ENCODE data around the gene PLOD1.
A peak's percentile ranks its signal among the peaks of the same experiment; 100 is the strongest.

The PLOD1 gene

GRCh38 chr1:11943619-11944018 lies 9.1 kb downstream of the PLOD1 start:
- Histone ChIP-seq H3K4me1 (ENCODE audit: control insufficient read depth in 1 of 2, insufficient read depth in 1 of 2, low read depth in 1 of 2, low read length in 1 of 2) (no peaks in the 10 kb centered on the region), H3K36me3 (peaks cover 45% of the 10 kb centered on the region), H3K27ac (no peak overlapping the region), H3K4me3 (ENCODE audit: low read depth in 1 of 2, low read length in 1 of 2) (no peak overlapping the region), H3K9me3 (no peaks in the 10 kb centered on the region), H3K27me3 (no peaks in the 10 kb centered on the region)
- TF ChIP-seq CTCF (IDR thresholded peaks at IDR 0.05), result no peak

DNA sequence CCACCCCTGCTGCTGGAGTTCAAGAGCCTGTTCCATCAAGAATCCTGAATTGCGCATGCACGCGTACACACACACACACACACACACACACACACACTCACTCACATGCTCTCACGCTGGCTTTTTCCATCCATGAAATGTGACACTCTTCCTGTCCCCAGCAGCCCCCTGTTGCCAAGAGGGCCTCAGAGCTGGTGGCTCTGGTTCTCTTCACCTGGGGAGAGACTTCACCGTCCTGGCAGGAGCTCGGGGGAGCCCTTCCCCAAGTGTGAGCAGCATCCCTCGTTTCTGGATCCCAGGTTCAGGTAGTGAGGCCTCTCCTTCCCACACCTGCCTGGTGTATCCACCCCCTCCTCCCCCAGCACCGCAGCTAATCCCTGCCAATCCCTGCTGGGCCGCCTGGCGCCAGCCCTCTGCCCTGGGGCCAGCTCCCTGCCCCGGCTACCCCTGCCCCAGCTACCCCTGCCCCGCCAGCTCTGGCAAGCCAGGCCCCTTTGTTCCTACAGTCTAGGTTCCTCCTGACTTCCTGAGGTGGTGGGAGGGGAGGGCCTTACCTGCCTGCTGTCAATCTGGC lies 9.9 kb downstream of the PLOD1 start:
- no peak overlapping the region for H3K4me3 ChIP-seq (ENCODE audit: low read depth in 1 of 2, low read length in 1 of 2)
- peaks cover 51% of the 10 kb centered on the region for H3K36me3 ChIP-seq
- H3K9me3 ChIP-seq, result no peaks in the 10 kb centered on the region
- H3K27ac ChIP-seq, result no peak overlapping the region
- no peak for TF ChIP-seq CTCF (IDR thresholded peaks at IDR 0.05)
- H3K27me3 ChIP-seq, result no peaks in the 10 kb centered on the region
- H3K4me1 ChIP-seq (ENCODE audit: control insufficient read depth in 1 of 2, insufficient read depth in 1 of 2, low read depth in 1 of 2, low read length in 1 of 2), result no peaks in the 10 kb centered on the region

DNA sequence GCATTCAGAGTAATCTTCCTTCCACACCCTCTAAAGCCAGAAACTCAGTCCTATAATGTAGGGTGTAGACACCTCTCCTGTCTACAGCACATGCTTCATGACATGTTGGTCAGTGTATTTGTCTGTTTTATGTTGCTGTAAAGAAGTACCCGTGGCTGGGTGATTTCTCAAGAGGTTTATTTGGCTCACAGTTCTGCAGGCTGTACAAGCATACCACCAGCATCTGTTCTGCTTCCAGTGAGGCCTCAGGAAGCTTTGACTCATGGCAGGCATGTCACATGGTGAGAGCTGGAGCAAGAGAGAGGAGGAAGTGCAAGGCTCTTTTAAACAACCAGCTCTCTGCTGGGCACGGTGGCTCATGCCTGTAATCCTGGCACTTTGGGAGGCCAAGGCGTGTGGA lies 12.1 kb downstream of the PLOD1 start:
- no peak for TF ChIP-seq CTCF (IDR thresholded peaks at IDR 0.05)

GRCh38 chr1:11948822-11949458 lies 14.4 kb downstream of the PLOD1 start:
- H3K4me3 ChIP-seq (ENCODE audit: low read depth in 1 of 2, low read length in 1 of 2), result no peak overlapping the region
- peaks cover 5 to 9% of the 10 kb centered on the region in 2 experiments for H3K4me1 ChIP-seq (ENCODE audit: control insufficient read depth in 1 of 2, insufficient read depth in 1 of 2, low read depth in 1 of 2, low read length in 1 of 2)
- H3K27ac ChIP-seq, result no peak overlapping the region
- no peak for TF ChIP-seq CTCF (IDR thresholded peaks at IDR 0.05)
- no peaks in the 10 kb centered on the region for H3K27me3 ChIP-seq
- peaks cover 66% of the 10 kb centered on the region for H3K36me3 ChIP-seq
- H3K9me3 ChIP-seq, result no peaks in the 10 kb centered on the region

More for the DNA sequence above, 12.1 kb downstream of the PLOD1 start:
- Histone ChIP-seq H3K4me1 (ENCODE audit: control insufficient read depth in 1 of 2, insufficient read depth in 1 of 2, low read depth in 1 of 2, low read length in 1 of 2) (no peaks in the 10 kb centered on the region), H3K27me3 (no peaks in the 10 kb centered on the region), H3K36me3 (peaks cover 61% of the 10 kb centered on the region), H3K9me3 (no peaks in the 10 kb centered on the region), H3K4me3 (ENCODE audit: low read depth in 1 of 2, low read length in 1 of 2) (no peak overlapping the region), H3K27ac (peak overlapping the region; percentile 41)

DNA sequence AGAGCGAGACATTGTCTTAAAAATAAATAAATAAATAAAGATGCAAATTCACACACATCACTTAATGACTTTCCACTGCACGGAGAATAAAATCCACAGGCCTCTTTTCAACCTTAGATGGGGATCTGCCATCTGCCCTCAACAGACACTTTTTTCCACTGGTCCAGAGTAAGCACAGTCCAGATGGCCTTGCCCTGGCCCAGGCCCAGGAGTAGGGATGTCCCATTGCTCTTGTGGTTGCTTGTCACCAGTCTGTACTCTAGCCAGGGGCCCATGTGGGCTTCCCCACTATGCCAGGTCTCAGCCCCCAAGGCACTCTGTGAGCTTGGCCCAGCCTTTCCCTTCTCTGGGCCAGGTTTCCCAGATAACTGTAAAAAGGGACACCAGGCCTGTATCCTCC lies 17.4 kb downstream of the PLOD1 start:
- Histone ChIP-seq H3K4me3 (ENCODE audit: low read depth in 1 of 2, low read length in 1 of 2) (no peak overlapping the region), H3K36me3 (peaks cover 59% of the 10 kb centered on the region), H3K4me1 (ENCODE audit: control insufficient read depth in 1 of 2, insufficient read depth in 1 of 2, low read depth in 1 of 2, low read length in 1 of 2) (peaks cover 30 to 32% of the 10 kb centered on the region in 2 experiments), H3K27me3 (no peaks in the 10 kb centered on the region), H3K9me3 (no peaks in the 10 kb centered on the region), H3K27ac (peak overlapping the region; percentile 57)
- no peak for TF ChIP-seq CTCF (IDR thresholded peaks at IDR 0.05)
